Measurements from ENCODE around the gene KLLN.

DNA sequence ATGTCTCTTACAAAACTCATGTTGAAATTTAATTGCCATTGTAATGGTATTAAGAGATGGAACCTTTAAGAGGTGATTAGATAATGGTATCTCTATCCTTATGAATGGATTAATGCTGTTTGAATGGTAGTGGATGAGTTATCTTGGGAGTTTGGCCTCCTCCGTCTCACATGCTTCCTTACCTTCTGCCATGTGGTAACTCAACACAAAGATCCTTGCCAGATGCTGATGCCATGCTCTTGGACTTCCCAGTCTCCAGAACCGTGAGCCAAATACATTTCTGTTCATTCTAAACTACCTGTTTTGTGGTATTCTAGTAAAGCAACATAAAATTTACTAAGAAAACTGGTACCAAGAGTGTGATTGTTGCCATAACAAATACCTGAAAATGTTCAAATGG lies 23.3 kb upstream of the KLLN start:
- TF ChIP-seq, protein P1, sequence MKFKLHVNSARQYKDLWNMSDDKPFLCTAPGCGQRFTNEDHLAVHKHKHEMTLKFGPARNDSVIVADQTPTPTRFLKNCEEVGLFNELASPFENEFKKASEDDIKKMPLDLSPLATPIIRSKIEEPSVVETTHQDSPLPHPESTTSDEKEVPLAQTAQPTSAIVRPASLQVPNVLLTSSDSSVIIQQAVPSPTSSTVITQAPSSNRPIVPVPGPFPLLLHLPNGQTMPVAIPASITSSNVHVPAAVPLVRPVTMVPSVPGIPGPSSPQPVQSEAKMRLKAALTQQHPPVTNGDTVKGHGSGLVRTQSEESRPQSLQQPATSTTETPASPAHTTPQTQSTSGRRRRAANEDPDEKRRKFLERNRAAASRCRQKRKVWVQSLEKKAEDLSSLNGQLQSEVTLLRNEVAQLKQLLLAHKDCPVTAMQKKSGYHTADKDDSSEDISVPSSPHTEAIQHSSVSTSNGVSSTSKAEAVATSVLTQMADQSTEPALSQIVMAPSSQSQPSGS (IDR thresholded peaks at IDR 0.05; ENCODE audit: low read length) = no peak
- TF ChIP-seq, protein P2, sequence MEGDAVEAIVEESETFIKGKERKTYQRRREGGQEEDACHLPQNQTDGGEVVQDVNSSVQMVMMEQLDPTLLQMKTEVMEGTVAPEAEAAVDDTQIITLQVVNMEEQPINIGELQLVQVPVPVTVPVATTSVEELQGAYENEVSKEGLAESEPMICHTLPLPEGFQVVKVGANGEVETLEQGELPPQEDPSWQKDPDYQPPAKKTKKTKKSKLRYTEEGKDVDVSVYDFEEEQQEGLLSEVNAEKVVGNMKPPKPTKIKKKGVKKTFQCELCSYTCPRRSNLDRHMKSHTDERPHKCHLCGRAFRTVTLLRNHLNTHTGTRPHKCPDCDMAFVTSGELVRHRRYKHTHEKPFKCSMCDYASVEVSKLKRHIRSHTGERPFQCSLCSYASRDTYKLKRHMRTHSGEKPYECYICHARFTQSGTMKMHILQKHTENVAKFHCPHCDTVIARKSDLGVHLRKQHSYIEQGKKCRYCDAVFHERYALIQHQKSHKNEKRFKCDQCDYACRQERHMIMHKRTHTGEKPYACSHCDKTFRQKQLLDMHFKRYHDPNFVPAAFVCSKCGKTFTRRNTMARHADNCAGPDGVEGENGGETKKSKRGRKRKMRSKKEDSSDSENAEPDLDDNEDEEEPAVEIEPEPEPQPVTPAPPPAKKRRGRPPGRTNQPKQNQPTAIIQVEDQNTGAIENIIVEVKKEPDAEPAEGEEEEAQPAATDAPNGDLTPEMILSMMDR (IDR thresholded peaks at IDR 0.05; ENCODE audit: control extremely low read depth in 1 of 3, insufficient read depth in 1 of 3, low read depth in 1 of 3, low read length in 3 of 3) = no peak
- no peak for TF ChIP-seq RFX5 (IDR thresholded peaks at IDR 0.05; ENCODE audit: borderline replicate concordance, low read depth, low read length)
- no peak for TF ChIP-seq SP1 (IDR thresholded peaks at IDR 0.05; ENCODE audit: low read depth, low read length)
- TF ChIP-seq, protein P3, sequence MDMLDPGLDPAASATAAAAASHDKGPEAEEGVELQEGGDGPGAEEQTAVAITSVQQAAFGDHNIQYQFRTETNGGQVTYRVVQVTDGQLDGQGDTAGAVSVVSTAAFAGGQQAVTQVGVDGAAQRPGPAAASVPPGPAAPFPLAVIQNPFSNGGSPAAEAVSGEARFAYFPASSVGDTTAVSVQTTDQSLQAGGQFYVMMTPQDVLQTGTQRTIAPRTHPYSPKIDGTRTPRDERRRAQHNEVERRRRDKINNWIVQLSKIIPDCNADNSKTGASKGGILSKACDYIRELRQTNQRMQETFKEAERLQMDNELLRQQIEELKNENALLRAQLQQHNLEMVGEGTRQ (IDR thresholded peaks at IDR 0.05; ENCODE audit: low read length) = no peak
- no peak for TF ChIP-seq POLR2A (IDR thresholded peaks at IDR 0.05; ENCODE audit: control extremely low read depth in 1 of 2, low read depth in 2 of 2, low read length in 2 of 2)
- TF ChIP-seq CHD2 (IDR thresholded peaks at IDR 0.05; ENCODE audit: low read length) = no peak
- TF ChIP-seq, protein P4, sequence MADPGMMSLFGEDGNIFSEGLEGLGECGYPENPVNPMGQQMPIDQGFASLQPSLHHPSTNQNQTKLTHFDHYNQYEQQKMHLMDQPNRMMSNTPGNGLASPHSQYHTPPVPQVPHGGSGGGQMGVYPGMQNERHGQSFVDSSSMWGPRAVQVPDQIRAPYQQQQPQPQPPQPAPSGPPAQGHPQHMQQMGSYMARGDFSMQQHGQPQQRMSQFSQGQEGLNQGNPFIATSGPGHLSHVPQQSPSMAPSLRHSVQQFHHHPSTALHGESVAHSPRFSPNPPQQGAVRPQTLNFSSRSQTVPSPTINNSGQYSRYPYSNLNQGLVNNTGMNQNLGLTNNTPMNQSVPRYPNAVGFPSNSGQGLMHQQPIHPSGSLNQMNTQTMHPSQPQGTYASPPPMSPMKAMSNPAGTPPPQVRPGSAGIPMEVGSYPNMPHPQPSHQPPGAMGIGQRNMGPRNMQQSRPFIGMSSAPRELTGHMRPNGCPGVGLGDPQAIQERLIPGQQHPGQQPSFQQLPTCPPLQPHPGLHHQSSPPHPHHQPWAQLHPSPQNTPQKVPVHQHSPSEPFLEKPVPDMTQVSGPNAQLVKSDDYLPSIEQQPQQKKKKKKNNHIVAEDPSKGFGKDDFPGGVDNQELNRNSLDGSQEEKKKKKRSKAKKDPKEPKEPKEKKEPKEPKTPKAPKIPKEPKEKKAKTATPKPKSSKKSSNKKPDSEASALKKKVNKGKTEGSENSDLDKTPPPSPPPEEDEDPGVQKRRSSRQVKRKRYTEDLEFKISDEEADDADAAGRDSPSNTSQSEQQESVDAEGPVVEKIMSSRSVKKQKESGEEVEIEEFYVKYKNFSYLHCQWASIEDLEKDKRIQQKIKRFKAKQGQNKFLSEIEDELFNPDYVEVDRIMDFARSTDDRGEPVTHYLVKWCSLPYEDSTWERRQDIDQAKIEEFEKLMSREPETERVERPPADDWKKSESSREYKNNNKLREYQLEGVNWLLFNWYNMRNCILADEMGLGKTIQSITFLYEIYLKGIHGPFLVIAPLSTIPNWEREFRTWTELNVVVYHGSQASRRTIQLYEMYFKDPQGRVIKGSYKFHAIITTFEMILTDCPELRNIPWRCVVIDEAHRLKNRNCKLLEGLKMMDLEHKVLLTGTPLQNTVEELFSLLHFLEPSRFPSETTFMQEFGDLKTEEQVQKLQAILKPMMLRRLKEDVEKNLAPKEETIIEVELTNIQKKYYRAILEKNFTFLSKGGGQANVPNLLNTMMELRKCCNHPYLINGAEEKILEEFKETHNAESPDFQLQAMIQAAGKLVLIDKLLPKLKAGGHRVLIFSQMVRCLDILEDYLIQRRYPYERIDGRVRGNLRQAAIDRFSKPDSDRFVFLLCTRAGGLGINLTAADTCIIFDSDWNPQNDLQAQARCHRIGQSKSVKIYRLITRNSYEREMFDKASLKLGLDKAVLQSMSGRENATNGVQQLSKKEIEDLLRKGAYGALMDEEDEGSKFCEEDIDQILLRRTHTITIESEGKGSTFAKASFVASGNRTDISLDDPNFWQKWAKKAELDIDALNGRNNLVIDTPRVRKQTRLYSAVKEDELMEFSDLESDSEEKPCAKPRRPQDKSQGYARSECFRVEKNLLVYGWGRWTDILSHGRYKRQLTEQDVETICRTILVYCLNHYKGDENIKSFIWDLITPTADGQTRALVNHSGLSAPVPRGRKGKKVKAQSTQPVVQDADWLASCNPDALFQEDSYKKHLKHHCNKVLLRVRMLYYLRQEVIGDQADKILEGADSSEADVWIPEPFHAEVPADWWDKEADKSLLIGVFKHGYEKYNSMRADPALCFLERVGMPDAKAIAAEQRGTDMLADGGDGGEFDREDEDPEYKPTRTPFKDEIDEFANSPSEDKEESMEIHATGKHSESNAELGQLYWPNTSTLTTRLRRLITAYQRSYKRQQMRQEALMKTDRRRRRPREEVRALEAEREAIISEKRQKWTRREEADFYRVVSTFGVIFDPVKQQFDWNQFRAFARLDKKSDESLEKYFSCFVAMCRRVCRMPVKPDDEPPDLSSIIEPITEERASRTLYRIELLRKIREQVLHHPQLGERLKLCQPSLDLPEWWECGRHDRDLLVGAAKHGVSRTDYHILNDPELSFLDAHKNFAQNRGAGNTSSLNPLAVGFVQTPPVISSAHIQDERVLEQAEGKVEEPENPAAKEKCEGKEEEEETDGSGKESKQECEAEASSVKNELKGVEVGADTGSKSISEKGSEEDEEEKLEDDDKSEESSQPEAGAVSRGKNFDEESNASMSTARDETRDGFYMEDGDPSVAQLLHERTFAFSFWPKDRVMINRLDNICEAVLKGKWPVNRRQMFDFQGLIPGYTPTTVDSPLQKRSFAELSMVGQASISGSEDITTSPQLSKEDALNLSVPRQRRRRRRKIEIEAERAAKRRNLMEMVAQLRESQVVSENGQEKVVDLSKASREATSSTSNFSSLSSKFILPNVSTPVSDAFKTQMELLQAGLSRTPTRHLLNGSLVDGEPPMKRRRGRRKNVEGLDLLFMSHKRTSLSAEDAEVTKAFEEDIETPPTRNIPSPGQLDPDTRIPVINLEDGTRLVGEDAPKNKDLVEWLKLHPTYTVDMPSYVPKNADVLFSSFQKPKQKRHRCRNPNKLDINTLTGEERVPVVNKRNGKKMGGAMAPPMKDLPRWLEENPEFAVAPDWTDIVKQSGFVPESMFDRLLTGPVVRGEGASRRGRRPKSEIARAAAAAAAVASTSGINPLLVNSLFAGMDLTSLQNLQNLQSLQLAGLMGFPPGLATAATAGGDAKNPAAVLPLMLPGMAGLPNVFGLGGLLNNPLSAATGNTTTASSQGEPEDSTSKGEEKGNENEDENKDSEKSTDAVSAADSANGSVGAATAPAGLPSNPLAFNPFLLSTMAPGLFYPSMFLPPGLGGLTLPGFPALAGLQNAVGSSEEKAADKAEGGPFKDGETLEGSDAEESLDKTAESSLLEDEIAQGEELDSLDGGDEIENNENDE (IDR thresholded peaks at IDR 0.05; ENCODE audit: insufficient replicate concordance, low read length) = no peak
